ENCODE results near the gene UBE2V1. TPM values are rescaled to one million over a fixed set of nuclear protein-coding genes. Genes with fewer than 3 reads are reported as not detected.

UBE2V1 gene
- polyA plus RNA-seq, 1 of the 3 experiments (the other 2 are of a cell fraction) = 99.7 TPM

GRCh38 chr20:50130356-50130723, 17.4 kb upstream of the UBE2V1 start:
- no peak overlapping the region for H3K9ac ChIP-seq
- no peaks in the 10 kb centered on the region; a peak in 2 of 4 replicates for H3K4me1 ChIP-seq (ENCODE audit: control insufficient read depth in 1 of 2, insufficient read depth in 2 of 2, low read depth in 1 of 2, low read length in 1 of 2)
- no peaks in the 10 kb centered on the region for H3F3A ChIP-seq (replicated peaks; ENCODE audit: insufficient read depth)
- no peak overlapping the region for H3K4me3 ChIP-seq (ENCODE audit: low read depth in 2 of 2, low read length in 1 of 2)
- 100% methylated on average over 1 of the region's 1 CpG for WGBS (ENCODE audit: low lambda C conversion rate)
- H4K20me1 ChIP-seq (ENCODE audit: insufficient read depth) = no peaks in the 10 kb centered on the region
- no peak for TF ChIP-seq GATA2 (CRISPR knock-in tag; IDR thresholded peaks at IDR 0.05)
- TF ChIP-seq FOXJ3 (CRISPR knock-in tag; IDR thresholded peaks at IDR 0.05) = no peak
- TF ChIP-seq POLR2AphosphoS5 (IDR thresholded peaks at IDR 0.05; ENCODE audit: low read depth, low read length) = no peak
- no peak for TF ChIP-seq EZH2phosphoT487 (IDR thresholded peaks at IDR 0.05; ENCODE audit: borderline replicate concordance, low read depth)
- no peak for TF ChIP-seq PBX3 (IDR thresholded peaks at IDR 0.05)
- TF ChIP-seq MXI1 (IDR thresholded peaks at IDR 0.05; ENCODE audit: low read depth, low read length) = no peak
- TF ChIP-seq RCOR1 (IDR thresholded peaks at IDR 0.05; ENCODE audit: low read length) = no peak
- TF ChIP-seq CHD2 (IDR thresholded peaks at IDR 0.05; ENCODE audit: low read length, partially characterized antibody) = no peak
- no peak for TF ChIP-seq FOXM1 (IDR thresholded peaks at IDR 0.05; ENCODE audit: low read depth)
- TF ChIP-seq REST (IDR thresholded peaks at IDR 0.05; ENCODE audit: low read depth, low read length) = no peak
- no peak for TF ChIP-seq TAF1 (IDR thresholded peaks at IDR 0.05; ENCODE audit: borderline replicate concordance, low read depth, low read length)
- TF ChIP-seq ELF1 (IDR thresholded peaks at IDR 0.05) = no peak
- no peak for TF ChIP-seq USF2 (IDR thresholded peaks at IDR 0.05; ENCODE audit: borderline replicate concordance, low read depth, low read length)
- TF ChIP-seq EP300 (IDR thresholded peaks at IDR 0.05; ENCODE audit: borderline replicate concordance in 1 of 2, low read depth in 1 of 2, low read length in 1 of 2) = no peak
- TF ChIP-seq SMC3 (IDR thresholded peaks at IDR 0.05; ENCODE audit: low read depth, low read length) = no peak
- peaks cover 4% of the 10 kb centered on the region; the same call in 1 of the 2 replicates for H3K79me2 ChIP-seq (ENCODE audit: insufficient read depth)
- ChIA-PET POLR2A (no interaction called here), CTCF (interaction anchor here (2.6 to 7.0 kb wide), 2 partner anchors 9 to 39 kb away, joined by 15 to 44 read pairs; no protein-coding TSS in a partner anchor)
- no peaks in the 10 kb centered on the region for H3K9me3 ChIP-seq
- H3K36me3 ChIP-seq (replicated peaks in 1 of 2; ENCODE audit: control insufficient read depth in 1 of 2, insufficient read depth in 2 of 2, low read length in 1 of 2) = peaks cover 6 to 28% of the 10 kb centered on the region in 2 experiments
- no peak overlapping the region for H3K4me2 ChIP-seq
- H3K9me2 ChIP-seq = no peaks in the 10 kb centered on the region
- no peaks in the 10 kb centered on the region for H3K27me3 ChIP-seq (ENCODE audit: insufficient read depth)
- no peak for DNase-seq
- no peak overlapping the region for H3K27ac ChIP-seq (ENCODE audit: low read depth in 2 of 2, low read length in 1 of 2)
- H2AFZ ChIP-seq (ENCODE audit: low read depth) = no peak overlapping the region

Data from SK-N-SH (cell line).